Right cardiac atrium (tissue), 5 donors: ENCODE measurements around the gene MAGOHB. TPM values are rescaled to one million over a fixed set of nuclear protein-coding genes. Genes with fewer than 3 reads are reported as not detected.

Experiments used
- ATAC-seq, 2 donors: fragments of 200-7000 bp; cut with Tn5 transposase; one replicate each; pipeline versions ENCODE4 v1.8.0 to v1.9.1; 2020; ENCODE audit warnings: moderate library complexity in 2 of 2, mild to moderate bottlenecking in 1 of 2
- DNase-seq, 3 donors: peaks; one replicate each; pipeline ENCODE4 v3.0.0-alpha.2; 2020
- H3K27ac ChIP-seq: one replicate; pipeline ENCODE4 v1.5.1; 2013; ENCODE audit warnings: mild to moderate bottlenecking, low read length, control low read depth, moderate library complexity
- H3K27me3 ChIP-seq: one replicate; pipeline ENCODE4 v1.6.1; 2013; ENCODE audit not compliant: control insufficient read depth, insufficient read depth
- H3K4me1 ChIP-seq: one replicate; pipeline ENCODE4 v1.6.1; 2013; ENCODE audit warnings: low read length; ENCODE audit not compliant: control insufficient read depth, insufficient read depth
- H3K4me3 ChIP-seq: one replicate; pipeline ENCODE4 v1.5.1; 2013; ENCODE audit warnings: low read length, control low read depth
- H3K9me3 ChIP-seq: one replicate; pipeline ENCODE4 v1.6.1; 2013; ENCODE audit warnings: low read length; ENCODE audit not compliant: control insufficient read depth
- WGBS: extraction: QIAGEN DNeasy Blood & Tissue Kit; methylation state at CpG from one replicate; pipeline ENCODE4 v1.1.7; 2013; 5-methylcytosine and 5-hydroxymethylcytosine counted together
- intact Hi-C, 4 donors: fragments of 100-400 bp; cut with DNase I; formaldehyde crosslinking; loops; one replicate each; pipeline versions ENCODE4 v1.11.0 to v1.14.0; 2022 to 2023
- polyA plus RNA-seq: library from polyadenylated mRNA; stranded (reverse); fragments of 200-250 nt; gene quantifications from one replicate; pipeline ENCODE4 v1.2.3, GENCODE V29; 2013
- total RNA-seq, 4 donors: library from RNA; stranded (reverse); fragmentation: NEBNext Ultra II Directional; extraction: Animal tissue kit (Norgen Biotek cat#: 25700); gene quantifications; one replicate each; pipeline ENCODE4 v1.2.1, GENCODE V29; 2021
- donor health status: healthy with polysubstance abuse.
- donor health status: DM: no; HTN: yes; CAD: no.
- donor health status: DM: no; HTN: no; CAD: no.
- donor health status: DM: no; HTN: yes; CAD: no; lungs with severe emphysema.
- donor health status: DM: yes; HTN: yes; CAD: no.

Gene MAGOHB
- total and polyA plus RNA-seq, 5 donors = 12.8 to 17.4 (median 14.3) TPM

GRCh38 chr12:10634427-10634826, 21.0 kb upstream of the MAGOHB start:
- intact Hi-C loops = no loop called here
- DNase-seq = no peak
- no peaks in the 10 kb centered on the region for H3K4me1 ChIP-seq
- H3K4me3 ChIP-seq = no peak overlapping the region
- no peaks in the 10 kb centered on the region for H3K27me3 ChIP-seq
- WGBS = 76% methylated on average over 5 of the region's 5 CpGs
- H3K9me3 ChIP-seq = no peaks in the 10 kb centered on the region
- H3K27ac ChIP-seq = no peak overlapping the region
- ATAC-seq = no peak

DNA sequence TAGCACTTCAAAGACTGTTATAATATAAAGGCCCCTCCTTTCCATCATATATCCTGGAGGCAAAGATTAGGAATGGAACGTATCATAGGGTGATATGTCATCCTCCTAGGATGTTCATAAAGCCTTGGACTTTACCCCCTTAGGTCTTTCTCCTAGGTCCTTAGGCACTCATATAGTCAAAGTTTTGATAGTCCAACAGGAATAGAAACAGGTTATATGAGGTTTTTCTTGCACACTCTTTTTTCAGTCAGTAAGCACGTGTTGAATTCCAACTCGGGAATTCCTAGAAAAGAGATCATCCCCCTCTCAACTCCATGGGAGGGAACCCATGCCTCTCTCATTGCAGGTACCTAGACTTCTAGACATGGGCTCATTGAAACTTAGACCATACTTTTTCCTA, 20.1 kb upstream of the MAGOHB start:
- no peaks in the 10 kb centered on the region for H3K4me1 ChIP-seq
- no peaks in the 10 kb centered on the region for H3K9me3 ChIP-seq
- 68% methylated on average over 3 of the region's 3 CpGs for WGBS
- DNase-seq (no peak), ATAC-seq (no peak)
- no peak overlapping the region for H3K4me3 ChIP-seq
- H3K27ac ChIP-seq = no peak overlapping the region
- intact Hi-C loops = no loop called here
- no peaks in the 10 kb centered on the region for H3K27me3 ChIP-seq

GRCh38 chr12:10632226-10632625, 18.8 kb upstream of the MAGOHB start:
- intact Hi-C loops = no loop called here
- no peak overlapping the region for H3K4me3 ChIP-seq
- no peaks in the 10 kb centered on the region for H3K4me1 ChIP-seq
- DNase-seq = no peak
- H3K9me3 ChIP-seq = no peaks in the 10 kb centered on the region
- H3K27me3 ChIP-seq = no peaks in the 10 kb centered on the region
- no peak for ATAC-seq
- no peak overlapping the region for H3K27ac ChIP-seq

GRCh38 chr12:10624605-10625004, 11.2 kb upstream of the MAGOHB start:
- WGBS = 74% methylated on average over 3 of the region's 3 CpGs
- Histone ChIP-seq H3K4me1 (no peaks in the 10 kb centered on the region), H3K27me3 (no peaks in the 10 kb centered on the region), H3K27ac (no peak overlapping the region), H3K4me3 (no peak overlapping the region), H3K9me3 (no peaks in the 10 kb centered on the region)
- intact Hi-C loops = loop anchor here in 1 of 4 donors (10.0 kb wide), 1 partner anchor 130 kb away; no protein-coding TSS in a partner anchor
- ATAC-seq = no peak
- DNase-seq = no peak

DNA sequence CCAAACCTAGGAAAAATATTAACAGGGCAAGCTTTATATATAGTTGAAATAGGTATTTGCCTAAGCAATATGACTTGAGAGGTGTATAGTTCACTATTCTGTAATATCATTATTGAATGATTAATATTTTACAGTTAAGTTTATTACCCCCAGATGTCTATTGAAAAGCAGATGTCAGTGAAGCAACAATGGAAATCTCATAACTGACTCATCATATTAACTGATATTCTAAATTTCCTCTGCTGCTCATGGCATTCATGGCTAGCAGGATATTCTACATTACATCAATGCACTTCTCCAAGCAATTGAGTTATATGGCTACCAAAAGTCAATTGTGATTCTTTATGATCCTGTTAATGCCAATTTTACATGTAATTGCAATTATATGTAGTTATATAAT, 9.7 kb upstream of the MAGOHB start:
- ATAC-seq (no peak), DNase-seq (no peak)
- intact Hi-C loops = loop anchor here in 1 of 4 donors (10.0 kb wide), 1 partner anchor 132 kb away; no protein-coding TSS in a partner anchor
- no peak overlapping the region for H3K4me3 ChIP-seq
- no peaks in the 10 kb centered on the region for H3K9me3 ChIP-seq
- no peaks in the 10 kb centered on the region for H3K4me1 ChIP-seq
- no peaks in the 10 kb centered on the region for H3K27me3 ChIP-seq
- H3K27ac ChIP-seq = no peak overlapping the region

DNA sequence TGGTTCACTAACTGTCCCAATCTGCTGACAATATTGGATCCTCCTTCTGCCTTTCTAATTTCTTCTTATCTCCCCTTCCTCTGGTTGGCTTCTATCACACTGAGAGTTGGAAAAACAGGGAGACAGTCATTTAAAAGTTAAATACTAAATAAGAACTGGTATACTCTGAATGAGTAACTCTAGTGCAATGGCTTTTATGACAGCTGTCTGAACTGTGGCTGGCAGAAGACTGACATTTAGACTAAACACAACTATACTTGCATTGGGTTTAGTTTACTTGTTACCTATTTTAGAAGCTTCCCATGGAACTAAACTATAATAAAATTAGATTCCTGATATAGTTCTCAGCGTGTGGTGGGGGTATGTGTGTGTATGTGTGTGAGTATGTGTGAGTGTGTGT, 7.9 kb upstream of the MAGOHB start:
- intact Hi-C loops = loop anchor here in 1 of 4 donors (10.0 kb wide), 1 partner anchor 134 kb away; no protein-coding TSS in a partner anchor
- Histone ChIP-seq H3K27me3 (no peaks in the 10 kb centered on the region), H3K9me3 (no peaks in the 10 kb centered on the region), H3K4me1 (no peaks in the 10 kb centered on the region), H3K4me3 (no peak overlapping the region), H3K27ac (no peak overlapping the region)
- WGBS = 73% methylated on average over 1 of the region's 1 CpG
- ATAC-seq = no peak
- DNase-seq = no peak

DNA sequence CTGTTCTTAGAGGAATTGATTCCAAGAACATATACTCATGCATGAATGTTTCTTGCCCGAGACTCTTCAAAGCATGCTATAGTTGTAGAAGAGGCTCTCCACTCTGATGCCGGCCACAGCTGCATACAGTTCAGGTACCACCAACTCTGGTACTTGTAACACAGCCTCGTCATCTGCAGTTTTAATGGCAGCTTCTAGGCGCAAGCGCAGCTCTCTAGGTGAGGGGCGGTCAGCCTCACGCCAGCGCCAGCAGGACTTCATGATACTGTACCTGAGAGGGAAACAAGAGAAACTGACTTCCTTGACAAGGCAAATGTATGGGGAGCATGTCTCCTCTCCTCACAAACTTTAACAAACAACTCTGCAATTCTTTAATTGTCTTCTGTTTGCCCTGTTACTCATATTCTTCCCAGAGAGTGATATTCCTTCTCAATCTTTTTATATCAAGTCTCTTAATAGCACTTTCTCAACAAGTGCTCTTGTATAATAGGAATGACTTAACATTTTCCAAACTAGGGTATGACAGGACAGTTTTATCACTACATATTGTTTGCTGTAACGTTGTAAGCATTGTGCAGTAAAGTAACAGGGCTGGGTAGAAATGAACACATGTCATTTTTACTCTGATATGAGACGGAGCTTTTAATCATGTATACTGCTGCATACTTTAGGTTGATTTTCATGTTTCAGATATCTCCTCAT, 6.8 kb upstream of the MAGOHB start:
- Histone ChIP-seq H3K9me3 (no peaks in the 10 kb centered on the region), H3K27ac (no peak overlapping the region), H3K4me3 (no peak overlapping the region), H3K27me3 (no peaks in the 10 kb centered on the region), H3K4me1 (no peaks in the 10 kb centered on the region)
- no peak for DNase-seq
- WGBS = 77% methylated on average over 10 of the region's 10 CpGs
- no peak for ATAC-seq
- intact Hi-C loops = loop anchor here in 1 of 4 donors (10.0 kb wide), 1 partner anchor 135 kb away; no protein-coding TSS in a partner anchor

DNA sequence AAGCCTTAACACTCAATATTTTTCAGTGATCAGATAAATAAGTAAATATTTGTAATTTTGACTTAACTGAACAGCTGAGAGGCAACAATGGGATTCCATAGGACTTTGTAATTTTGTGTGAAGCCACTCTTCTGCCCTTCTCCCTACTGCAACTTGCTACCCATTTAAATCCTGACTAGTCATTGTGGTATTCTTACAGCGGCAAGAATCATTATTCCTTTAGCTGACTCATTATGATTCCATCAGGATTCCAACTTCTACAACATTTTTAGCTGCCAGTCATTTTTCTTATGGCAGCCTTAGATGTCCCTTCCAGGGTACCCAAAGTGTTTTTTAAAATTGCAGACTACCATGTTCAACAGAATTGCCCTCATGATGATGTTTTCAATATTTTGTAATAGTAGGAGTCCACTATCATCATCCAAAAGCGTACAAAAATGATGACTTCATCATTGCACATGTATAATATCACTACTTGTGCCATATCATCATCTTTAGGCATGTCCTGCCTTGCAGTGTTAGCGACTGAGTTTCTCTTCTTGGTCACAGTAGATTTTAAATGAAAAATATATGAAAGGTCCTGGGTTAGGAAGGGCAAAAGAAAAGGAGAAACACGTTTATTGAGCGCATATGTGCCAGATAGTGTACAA, 5.1 kb upstream of the MAGOHB start:
- no peaks in the 10 kb centered on the region for H3K27me3 ChIP-seq
- no peak for DNase-seq
- intact Hi-C loops = loop anchor here in 3 of 4 donors (10.0 kb wide), 2 partner anchors 106 to 136 kb away; partner anchors contain the start of gene YBX3 (in 2 of the 3)

DNA sequence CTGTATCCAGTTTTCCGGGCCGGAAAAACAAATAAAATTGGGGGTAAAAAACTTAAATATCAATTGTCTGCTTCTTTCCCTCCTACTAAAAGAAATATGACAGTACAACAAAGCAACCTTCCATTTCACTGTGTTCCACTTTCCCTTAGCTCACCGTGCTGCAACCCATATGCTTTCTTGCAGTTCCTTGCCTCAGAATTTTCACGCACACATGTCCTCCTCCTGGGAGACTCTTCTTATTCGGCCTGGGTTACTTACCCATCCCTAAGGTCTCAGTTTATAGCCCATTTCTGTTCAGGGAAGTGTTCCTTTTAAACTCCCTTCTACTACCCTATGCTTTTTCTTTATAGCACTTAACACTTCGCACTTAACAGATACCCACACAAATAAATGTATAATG, 4.5 kb upstream of the MAGOHB start:
- Histone ChIP-seq H3K27me3 (no peaks in the 10 kb centered on the region), H3K27ac (no peak overlapping the region), H3K4me1 (no peaks in the 10 kb centered on the region), H3K9me3 (no peaks in the 10 kb centered on the region), H3K4me3 (no peak overlapping the region)
- intact Hi-C loops = loop anchor here in 3 of 4 donors (10.0 kb wide), 2 partner anchors 107 to 137 kb away; partner anchors contain the start of gene YBX3 (in 2 of the 3)
- ATAC-seq (no peak), DNase-seq (no peak)
- WGBS = 84% methylated on average over 6 of the region's 6 CpGs

More for the DNA sequence above, 5.1 kb upstream of the MAGOHB start:
- no peak for ATAC-seq
- Histone ChIP-seq H3K4me1 (no peaks in the 10 kb centered on the region), H3K4me3 (no peak overlapping the region), H3K27ac (no peak overlapping the region), H3K9me3 (no peaks in the 10 kb centered on the region)
- WGBS = 75% methylated on average over 5 of the region's 5 CpGs

GRCh38 chr12:10615532-10615931, 2.1 kb upstream of the MAGOHB start:
- no peak overlapping the region for H3K27ac ChIP-seq
- H3K27me3 ChIP-seq = no peaks in the 10 kb centered on the region
- intact Hi-C loops = loop anchor here in 3 of 4 donors (10.0 kb wide), 2 partner anchors 109 to 139 kb away; partner anchors contain the start of gene YBX3 (in 2 of the 3)
- no peaks in the 10 kb centered on the region for H3K4me1 ChIP-seq
- no peak for DNase-seq
- WGBS = 75% methylated on average over 4 of the region's 4 CpGs
- H3K9me3 ChIP-seq = no peaks in the 10 kb centered on the region
- ATAC-seq = no peak
- H3K4me3 ChIP-seq = no peak overlapping the region

DNA sequence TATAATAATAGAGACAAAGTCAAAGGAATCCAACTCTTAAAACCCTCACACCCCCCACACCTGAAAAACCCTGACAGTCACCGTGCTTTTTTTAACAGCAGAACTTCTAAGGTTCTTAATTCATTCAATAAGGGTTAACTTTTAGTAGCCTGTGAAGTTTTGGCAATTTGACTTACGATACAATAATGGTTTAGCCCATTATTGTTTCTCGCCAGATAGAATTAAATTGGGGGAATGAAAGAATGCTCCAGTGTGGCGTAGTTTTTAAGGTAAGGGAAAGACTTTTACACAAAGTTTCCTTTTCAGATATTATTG, 604 bp upstream of the MAGOHB start:
- 32% methylated on average over 4 of the region's 4 CpGs for WGBS
- no peak overlapping the region for H3K27ac ChIP-seq
- no peaks in the 10 kb centered on the region for H3K9me3 ChIP-seq
- intact Hi-C loops = loop anchor here in 3 of 4 donors (10.0 kb wide), 2 partner anchors 111 to 141 kb away; partner anchors contain the start of gene YBX3 (in 2 of the 3)
- H3K4me1 ChIP-seq = no peaks in the 10 kb centered on the region
- H3K27me3 ChIP-seq = no peaks in the 10 kb centered on the region
- no peak for DNase-seq
- ATAC-seq = no peak
- peak overlapping the region; percentile 98 for H3K4me3 ChIP-seq
